ENCODE results near the gene NARS2. TPM values are rescaled to one million over a fixed set of nuclear protein-coding genes. Genes with fewer than 3 reads are reported as not detected.

Gene NARS2
- total RNA-seq, 2 experiments from 2014 or later = 27.7 to 28.3 TPM

DNA sequence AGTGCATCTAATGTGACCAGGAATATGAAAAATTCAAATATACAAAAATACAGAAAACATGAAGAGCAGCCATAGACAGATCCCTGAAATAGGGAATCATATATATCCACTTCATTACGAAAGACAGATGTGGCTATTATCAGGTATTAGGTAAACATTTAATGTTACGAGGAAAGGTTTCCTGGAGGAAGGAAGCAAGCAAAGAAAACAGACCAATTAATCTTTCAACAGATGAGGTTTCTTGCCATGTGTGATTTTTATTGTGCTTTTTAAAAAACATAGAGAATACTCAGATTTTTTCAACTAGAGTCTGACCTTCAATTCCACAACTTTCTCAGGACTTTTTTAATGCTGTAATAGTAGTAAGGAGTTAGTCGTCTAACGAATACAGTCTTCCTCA lies 132.7 kb downstream of the NARS2 start:
- H3K36me3 Mint-ChIP-seq (ENCODE audit: low read depth) = peaks cover 21% of the 10 kb centered on the region
- no peaks in the 10 kb centered on the region for H3K4me1 Mint-ChIP-seq (ENCODE audit: low read depth)
- no peak overlapping the region for H3K4me3 Mint-ChIP-seq

DNA sequence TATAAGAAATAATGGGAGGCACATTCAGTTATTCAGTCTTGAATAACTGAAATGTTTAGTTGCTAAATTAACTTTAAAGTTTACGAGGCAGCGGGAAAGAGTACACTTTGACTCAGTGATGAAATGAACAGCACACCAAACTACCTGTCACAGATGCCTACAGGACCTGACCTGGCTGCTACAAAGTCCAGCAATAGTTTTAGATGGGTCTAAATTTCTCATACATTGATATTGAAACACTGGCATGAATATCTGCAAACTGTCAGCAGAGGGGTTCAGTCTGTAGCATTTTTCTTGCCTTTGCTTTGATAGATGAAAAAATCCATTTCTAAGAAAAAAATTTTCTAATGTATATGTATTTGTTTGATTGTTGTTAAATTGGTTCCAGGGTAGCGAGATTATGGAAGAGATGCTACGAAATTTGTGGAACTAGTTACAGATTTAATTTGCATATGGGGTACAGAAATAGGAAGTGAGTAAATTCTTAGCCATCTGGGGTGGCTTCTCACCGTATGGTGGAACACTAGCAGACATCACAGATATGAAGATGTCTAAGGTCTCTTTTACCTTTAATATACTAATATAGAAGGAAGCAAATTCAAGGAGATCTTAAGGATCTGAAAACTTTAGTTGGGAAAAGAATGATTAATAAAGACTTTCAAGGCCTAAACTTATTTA lies 136.2 kb downstream of the NARS2 start:
- intact Hi-C loops (cut with micrococcal nuclease) = no loop called here
- no peaks in the 10 kb centered on the region for H3K27me3 Mint-ChIP-seq (ENCODE audit: low read depth)
- peaks cover 22% of the 10 kb centered on the region for H3K36me3 Mint-ChIP-seq (ENCODE audit: low read depth)
- H3K4me3 Mint-ChIP-seq = no peak overlapping the region
- no peak overlapping the region for H3K27ac Mint-ChIP-seq
- no peak for DNase-seq
- CTCF ChIA-PET = interaction anchor here (1.1 kb wide), 1 partner anchor 23 kb away, joined by 3 read pairs; no protein-coding TSS in a partner anchor
- H3K4me1 Mint-ChIP-seq (ENCODE audit: low read depth) = no peaks in the 10 kb centered on the region
- no peaks in the 10 kb centered on the region for H3K9me3 Mint-ChIP-seq

More for the DNA sequence above, 132.7 kb downstream of the NARS2 start:
- Mint-ChIP-seq H3K9me3 (no peaks in the 10 kb centered on the region), H3K27me3 (ENCODE audit: low read depth) (no peaks in the 10 kb centered on the region), H3K27ac (no peak overlapping the region)
- CTCF ChIA-PET = no interaction called here
- intact Hi-C loops (cut with micrococcal nuclease) = no loop called here
- no peak for DNase-seq

DNA sequence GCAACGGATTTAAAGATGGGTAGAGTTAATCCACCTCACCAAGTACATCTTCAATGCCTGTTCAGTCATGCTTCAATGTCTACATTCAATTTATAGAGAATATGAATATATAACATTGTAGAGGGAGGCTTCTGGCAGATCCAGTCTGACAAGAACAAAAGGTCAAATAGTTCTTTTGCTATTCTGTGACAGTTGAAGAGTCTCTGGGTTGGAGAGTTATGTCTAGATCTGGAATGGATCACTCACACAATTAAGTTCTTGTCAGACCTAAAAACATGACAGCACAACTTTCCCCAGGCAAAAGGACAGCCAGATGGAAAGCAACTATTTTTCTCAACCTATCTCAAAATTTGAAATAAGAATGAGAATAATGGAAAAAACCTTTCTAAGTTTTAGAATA lies 141.7 kb downstream of the NARS2 start:
- Mint-ChIP-seq H3K27me3 (ENCODE audit: low read depth) (no peaks in the 10 kb centered on the region), H3K4me3 (no peak overlapping the region), H3K4me1 (ENCODE audit: low read depth) (peaks cover 4% of the 10 kb centered on the region), H3K27ac (no peak overlapping the region), H3K9me3 (no peaks in the 10 kb centered on the region), H3K36me3 (ENCODE audit: low read depth) (peaks cover 5% of the 10 kb centered on the region)
- intact Hi-C loops (cut with micrococcal nuclease) = no loop called here
- CTCF ChIA-PET = interaction anchor here (1.6 kb wide), 1 partner anchor 131 kb away, joined by 6 read pairs; no protein-coding TSS in a partner anchor
- no peak for DNase-seq

- peaks cover 5% of the 10 kb centered on the region for H3K36me3 Mint-ChIP-seq (ENCODE audit: low read depth)
- H3K4me1 Mint-ChIP-seq (ENCODE audit: low read depth) = peaks cover 11% of the 10 kb centered on the region
- intact Hi-C loops (cut with micrococcal nuclease) = no loop called here
- H3K4me3 Mint-ChIP-seq = no peak overlapping the region
- H3K9me3 Mint-ChIP-seq = no peaks in the 10 kb centered on the region
- CTCF ChIA-PET = interaction anchor here (0.6 to 1.6 kb wide), 8 partner anchors 10 to 217 kb away, joined by 3 to 6 read pairs (median 3); partner anchors contain the start of gene NARS2
- no peak overlapping the region for H3K27ac Mint-ChIP-seq
- DNase-seq = peak; percentile 13
- H3K27me3 Mint-ChIP-seq (ENCODE audit: low read depth) = no peaks in the 10 kb centered on the region
These were observed 142.6 kb downstream of the NARS2 start for GRCh38 chr11:78432058-78432515.

DNA sequence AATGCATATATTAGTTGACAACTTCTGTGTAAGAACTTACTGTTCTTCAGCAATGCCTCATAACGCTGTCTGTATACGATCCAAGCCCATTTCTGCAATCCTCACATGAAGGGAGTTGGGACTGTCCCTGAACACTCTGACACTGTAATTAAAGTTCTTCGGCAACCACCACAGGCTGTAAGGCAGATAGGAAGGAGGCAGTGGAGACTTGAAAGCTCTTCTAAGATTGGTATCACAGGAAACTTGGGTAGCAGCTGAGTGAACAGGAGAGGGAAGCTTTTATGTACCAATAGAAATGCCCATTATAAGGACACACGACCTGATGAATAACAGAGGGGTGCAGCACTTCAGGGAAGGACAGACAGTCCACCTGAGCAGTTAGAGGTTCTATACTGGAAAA lies 145.0 kb downstream of the NARS2 start:
- intact Hi-C loops (cut with micrococcal nuclease) = no loop called here
- CTCF ChIA-PET = interaction anchor here (0.8 to 3.2 kb wide), 2 partner anchors 10 to 135 kb away, joined by 3 to 15 read pairs; no protein-coding TSS in a partner anchor
- Mint-ChIP-seq H3K36me3 (ENCODE audit: low read depth) (peaks cover 5% of the 10 kb centered on the region), H3K4me1 (ENCODE audit: low read depth) (peaks cover 14% of the 10 kb centered on the region), H3K27ac (no peak overlapping the region), H3K9me3 (no peaks in the 10 kb centered on the region), H3K27me3 (ENCODE audit: low read depth) (no peaks in the 10 kb centered on the region), H3K4me3 (no peak overlapping the region)
- DNase-seq = peak; percentile 6

DNA sequence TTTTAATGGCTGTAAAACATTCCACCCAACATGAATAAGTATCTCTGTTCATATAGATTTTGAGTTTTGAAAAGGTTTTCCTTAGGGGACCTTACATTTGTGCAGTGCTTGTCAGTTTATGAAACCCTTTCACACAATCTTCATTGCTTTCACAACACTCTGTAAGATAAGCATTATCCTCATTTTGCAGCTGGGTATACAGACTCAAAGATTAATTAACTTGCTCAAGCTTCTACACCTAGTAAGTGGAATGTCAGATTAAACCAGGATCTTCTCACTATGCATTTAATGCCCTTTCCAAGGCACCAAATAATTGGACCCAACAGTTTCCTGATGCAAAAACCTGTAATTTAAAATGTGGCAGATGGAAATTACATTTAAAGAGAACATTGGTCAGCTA lies 145.5 kb downstream of the NARS2 start:
- Mint-ChIP-seq H3K9me3 (no peaks in the 10 kb centered on the region), H3K4me3 (no peak overlapping the region), H3K4me1 (ENCODE audit: low read depth) (peaks cover 17% of the 10 kb centered on the region), H3K36me3 (ENCODE audit: low read depth) (peaks cover 8% of the 10 kb centered on the region), H3K27me3 (ENCODE audit: low read depth) (no peaks in the 10 kb centered on the region), H3K27ac (no peak overlapping the region)
- no peak for DNase-seq
- intact Hi-C loops (cut with micrococcal nuclease) = no loop called here
- CTCF ChIA-PET = interaction anchor here (0.6 to 3.2 kb wide), 3 partner anchors 10 to 161 kb away, joined by 3 to 15 read pairs (median 3); no protein-coding TSS in a partner anchor

DNA sequence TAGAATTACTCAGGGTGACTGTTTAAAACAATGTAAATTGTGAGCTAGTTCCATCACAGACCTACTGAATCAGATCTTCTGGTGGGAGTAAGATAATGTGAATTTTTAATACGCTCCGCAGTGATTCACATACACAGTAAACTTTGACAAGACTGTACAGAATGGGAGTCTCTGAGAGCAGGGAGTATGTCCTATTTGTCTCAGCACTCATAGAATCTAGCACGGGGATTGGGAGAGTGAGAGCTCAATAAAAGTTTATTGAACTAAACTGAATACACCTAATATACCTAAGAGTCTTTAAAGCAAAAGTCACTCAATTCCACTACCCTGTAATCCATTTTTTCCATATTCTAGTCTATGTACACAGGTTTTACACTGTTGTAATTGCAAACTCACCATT lies 145.9 kb downstream of the NARS2 start:
- Mint-ChIP-seq H3K4me1 (ENCODE audit: low read depth) (peaks cover 17% of the 10 kb centered on the region), H3K9me3 (no peaks in the 10 kb centered on the region), H3K36me3 (ENCODE audit: low read depth) (peaks cover 8% of the 10 kb centered on the region), H3K4me3 (no peak overlapping the region), H3K27ac (no peak overlapping the region), H3K27me3 (ENCODE audit: low read depth) (no peaks in the 10 kb centered on the region)
- intact Hi-C loops (cut with micrococcal nuclease) = no loop called here
- no peak for DNase-seq
- CTCF ChIA-PET = interaction anchor here (0.6 to 3.2 kb wide), 3 partner anchors 9 to 161 kb away, joined by 3 to 15 read pairs (median 3); no protein-coding TSS in a partner anchor

GRCh38 chr11:78428266-78428636 lies 146.4 kb downstream of the NARS2 start:
- Mint-ChIP-seq H3K27ac (no peak overlapping the region), H3K4me3 (no peak overlapping the region)

GRCh38 chr11:78427615-78428265 lies 146.9 kb downstream of the NARS2 start:
- intact Hi-C loops (cut with micrococcal nuclease) = no loop called here
- H3K4me3 Mint-ChIP-seq = no peak overlapping the region
- H3K36me3 Mint-ChIP-seq (ENCODE audit: low read depth) = peaks cover 8% of the 10 kb centered on the region
- CTCF ChIA-PET = interaction anchor here (1.1 to 3.2 kb wide), 3 partner anchors 9 to 137 kb away, joined by 3 to 15 read pairs (median 8); no protein-coding TSS in a partner anchor
- H3K27me3 Mint-ChIP-seq (ENCODE audit: low read depth) = no peaks in the 10 kb centered on the region
- H3K9me3 Mint-ChIP-seq = no peaks in the 10 kb centered on the region
- peak; percentile 28 for DNase-seq
- peak overlapping the region; percentile 34 for H3K27ac Mint-ChIP-seq
- H3K4me1 Mint-ChIP-seq (ENCODE audit: low read depth) = peaks cover 17% of the 10 kb centered on the region

More at GRCh38 chr11:78428266-78428636, 146.4 kb downstream of the NARS2 start:
- no peak for DNase-seq
- no peaks in the 10 kb centered on the region for H3K9me3 Mint-ChIP-seq
- intact Hi-C loops (cut with micrococcal nuclease) = no loop called here
- peaks cover 17% of the 10 kb centered on the region for H3K4me1 Mint-ChIP-seq (ENCODE audit: low read depth)
- H3K36me3 Mint-ChIP-seq (ENCODE audit: low read depth) = peaks cover 8% of the 10 kb centered on the region
- CTCF ChIA-PET = interaction anchor here (1.7 to 3.2 kb wide), 2 partner anchors 10 to 136 kb away, joined by 8 to 15 read pairs; no protein-coding TSS in a partner anchor
- no peaks in the 10 kb centered on the region for H3K27me3 Mint-ChIP-seq (ENCODE audit: low read depth)

DNA sequence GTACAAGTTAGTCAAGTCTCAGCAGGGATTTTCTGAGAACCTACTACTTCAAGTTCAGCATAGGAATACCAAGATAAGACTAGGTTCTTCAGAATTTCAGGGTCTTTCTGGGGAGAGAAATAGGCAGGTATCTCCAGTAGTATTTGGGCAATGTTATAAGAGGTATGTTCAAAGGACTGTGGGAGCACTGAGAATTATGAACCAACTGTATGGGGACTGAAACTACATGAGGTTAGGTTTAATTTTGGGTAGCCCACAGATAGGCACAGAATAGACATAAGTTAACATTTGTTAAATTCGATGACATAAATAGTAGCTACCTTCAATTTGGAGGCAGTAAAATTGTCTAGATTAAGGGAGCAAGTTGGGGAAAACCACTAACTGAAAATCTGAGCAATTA lies 147.8 kb downstream of the NARS2 start:
- Mint-ChIP-seq H3K4me1 (ENCODE audit: low read depth) (peaks cover 17% of the 10 kb centered on the region), H3K27me3 (ENCODE audit: low read depth) (peaks cover 1% of the 10 kb centered on the region), H3K4me3 (no peak overlapping the region), H3K9me3 (no peaks in the 10 kb centered on the region), H3K27ac (no peak overlapping the region), H3K36me3 (ENCODE audit: low read depth) (peaks cover 8% of the 10 kb centered on the region)
- DNase-seq = no peak
- intact Hi-C loops (cut with micrococcal nuclease) = no loop called here
- CTCF ChIA-PET = interaction anchor here (1.1 to 1.7 kb wide), 2 partner anchors 8 to 11 kb away, joined by 3 to 8 read pairs; no protein-coding TSS in a partner anchor

DNA sequence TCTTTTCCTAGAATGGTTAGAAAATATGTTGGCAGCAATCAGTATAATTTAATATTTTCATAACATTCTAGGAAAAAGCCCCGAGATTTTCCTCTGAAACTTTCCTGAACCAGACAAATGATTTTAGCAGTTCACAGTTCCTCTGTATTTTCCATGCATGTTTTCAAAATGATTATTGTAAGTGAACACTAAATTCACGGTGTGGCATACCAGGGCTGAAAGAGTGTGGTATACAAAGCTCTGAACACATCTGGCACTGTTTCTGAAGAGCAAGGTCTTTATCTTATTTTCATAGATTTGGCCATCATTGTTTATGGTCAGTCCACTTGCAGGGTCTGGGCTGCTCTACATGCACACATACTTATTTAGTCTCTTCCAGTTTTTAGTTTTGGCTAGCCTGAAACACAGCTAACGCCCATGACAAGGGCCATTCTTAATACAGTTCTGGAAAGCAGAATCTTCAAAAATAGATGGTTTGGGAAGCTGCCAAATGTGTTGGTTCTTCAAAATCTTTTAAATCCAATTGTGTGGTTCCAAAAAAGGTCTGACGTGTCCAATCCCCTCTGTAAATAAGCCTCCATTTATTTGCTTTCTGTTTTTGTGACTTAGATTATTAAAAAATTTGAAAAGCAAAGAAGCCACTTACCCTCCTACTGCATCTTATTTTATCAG lies 149.1 kb downstream of the NARS2 start:
- DNase-seq = no peak
- Mint-ChIP-seq H3K36me3 (ENCODE audit: low read depth) (peaks cover 8% of the 10 kb centered on the region), H3K27me3 (ENCODE audit: low read depth) (peaks cover 12% of the 10 kb centered on the region), H3K9me3 (no peaks in the 10 kb centered on the region), H3K4me3 (no peak overlapping the region), H3K4me1 (ENCODE audit: low read depth) (peaks cover 19% of the 10 kb centered on the region), H3K27ac (no peak overlapping the region)
- CTCF ChIA-PET = interaction anchor here (0.7 kb wide), 1 partner anchor 11 kb away, joined by 3 read pairs; no protein-coding TSS in a partner anchor
- intact Hi-C loops (cut with micrococcal nuclease) = no loop called here

Measured in activated naive CD4-positive, alpha-beta T cell treated with anti-CD3 and anti-CD28 coated beads for 36 hours (primary cell).